Keratinocyte (primary cell): ENCODE results near the gene PVALB. TPM values are rescaled to one million over a fixed set of nuclear protein-coding genes. Genes with fewer than 3 reads are reported as not detected.

ENCODE experiments used
- DNase-seq: peaks from one replicate; pipeline ENCODE4 v3.0.0-alpha.2; 2011; ENCODE audit warnings: low read depth, missing footprints, low spot score
- FAIRE-seq: peaks from 2 replicates; lab custom pipeline; 2011; peaks lifted over from hg19 to GRCh38; lab: Jason Lieb, UNC
- H2AFZ ChIP-seq: 2 replicates; pipeline ENCODE4 v1.6.0; 2012; ENCODE audit warnings: low read length, control low read depth, inconsistent platforms; ENCODE audit not compliant: control insufficient read depth
- H3K27ac ChIP-seq: 2 replicates; pipeline ENCODE4 v1.5.1; 2011; ENCODE audit warnings: low read length; ENCODE audit not compliant: control insufficient read depth, insufficient read depth
- H3K27me3 ChIP-seq: 3 replicates; pipeline ENCODE4 v1.6.0; 2011; ENCODE audit warnings: low read length; ENCODE audit not compliant: control insufficient read depth, insufficient read depth; ENCODE audit errors: extremely low read depth
- H3K36me3 ChIP-seq, 2 experiments: 2 replicates in 1 of 2; 3 replicates in 1 of 2; pipeline ENCODE4 v1.5.1; 2011; ENCODE audit warnings: low read length in 2 of 2, mild to moderate bottlenecking in 1 of 2; ENCODE audit not compliant: control insufficient read depth in 2 of 2, insufficient read depth in 2 of 2; ENCODE audit errors: extremely low read depth in 1 of 2
- H3K4me1 ChIP-seq: 3 replicates; pipeline ENCODE4 v1.5.1; 2011; ENCODE audit warnings: low read length; ENCODE audit not compliant: control insufficient read depth, insufficient read depth; ENCODE audit errors: extremely low read depth
- H3K4me2 ChIP-seq: 3 replicates; pipeline ENCODE4 v1.6.0; 2011; ENCODE audit warnings: low read depth, low read length; ENCODE audit not compliant: control insufficient read depth, insufficient read depth; ENCODE audit errors: extremely low read depth
- H3K4me3 ChIP-seq, 3 experiments: fragments of 200-600 bp in 1 of 3; sonication (generic) in 1 of 3; 2 replicates in 2 of 3; 3 replicates in 1 of 3; pipeline ENCODE4 v1.5.1; 2011 to 2016; ENCODE audit warnings: low read length in 3 of 3, mild to moderate bottlenecking in 3 of 3, control low read depth in 2 of 3, inconsistent platforms in 1 of 3, low read depth in 1 of 3, mixed read lengths in 1 of 3, mixed run types in 1 of 3, moderate library complexity in 1 of 3; ENCODE audit not compliant: control insufficient read depth in 2 of 3, insufficient read depth in 2 of 3; ENCODE audit errors: extremely low read depth in 1 of 3
- H3K79me2 ChIP-seq: 2 replicates; pipeline ENCODE4 v1.6.0; 2012; ENCODE audit warnings: low read length; ENCODE audit not compliant: control insufficient read depth, insufficient read depth
- H3K9ac ChIP-seq: 3 replicates; pipeline ENCODE4 v1.6.0; 2011; ENCODE audit warnings: low read length; ENCODE audit not compliant: control insufficient read depth, insufficient read depth; ENCODE audit errors: extremely low read depth
- H3K9me1 ChIP-seq: 3 replicates; pipeline ENCODE4 v1.6.0; 2011; ENCODE audit warnings: low read length; ENCODE audit not compliant: control insufficient read depth, insufficient read depth; ENCODE audit errors: extremely low read depth
- H3K9me3 ChIP-seq: 2 replicates; pipeline ENCODE4 v1.5.1; 2012; ENCODE audit warnings: low read depth, low read length; ENCODE audit not compliant: control insufficient read depth
- H4K20me1 ChIP-seq: 3 replicates; pipeline ENCODE4 v1.6.0; 2011; ENCODE audit warnings: low read length; ENCODE audit not compliant: control insufficient read depth, insufficient read depth; ENCODE audit errors: extremely low read depth
- EZH2 ChIP-seq: IDR thresholded peaks from one replicate; pipeline ENCODE4 v1.6.1; 2012; ENCODE audit warnings: inconsistent platforms, mild to moderate bottlenecking, low read length, moderate library complexity
- dilution Hi-C: fragments of 300-500 bp; cut with MboI; formaldehyde crosslinking; loops from one replicate; pipeline ENCODE4 v1.7.0; 2020; ENCODE audit warnings: low sequenced_read_pairs; ENCODE audit not compliant: extremely low pct_ligation_motif_present
- polyA plus RNA-seq, 5 experiments: library from polyadenylated mRNA; depleted of rRNA in 3 of 5; stranded (reverse) in 3 of 5; stranded (forward) in 1 of 5; unstranded in 1 of 5; fragments of >200 nt; gene quantifications; 1 replicate in 1 of 5; 2 replicates in 3 of 5; 3 replicates in 1 of 5; pipeline versions ENCODE4 v1.2.1 to v1.2.3, GENCODE V29; 2011 to 2012; ENCODE audit warnings: missing spikeins in 2 of 5, low read depth in 1 of 5, low replicate concordance in 1 of 5
- TF ChIP-seq, protein P1 (sequence below), 3 experiments: IDR thresholded peaks in 1 of 3; conservative IDR thresholded peaks in 1 of 3; optimal IDR thresholded peaks in 1 of 3; 2 replicates in 2 of 3; 3 replicates in 1 of 3; pipeline versions ENCODE3 to v1.5.1; 2011; ENCODE audit warnings: low read length in 3 of 3, mild to moderate bottlenecking in 3 of 3, moderate library complexity in 2 of 3, control low read depth in 1 of 3, inconsistent platforms in 1 of 3; ENCODE audit not compliant: insufficient read depth in 2 of 3; ENCODE audit errors: extremely low read depth in 1 of 3

PVALB gene
- polyA plus RNA-seq, 1 donor (not counting 4 experiments of a cell fraction or from before 2014, with no cell fraction given), result not detected

DNA sequence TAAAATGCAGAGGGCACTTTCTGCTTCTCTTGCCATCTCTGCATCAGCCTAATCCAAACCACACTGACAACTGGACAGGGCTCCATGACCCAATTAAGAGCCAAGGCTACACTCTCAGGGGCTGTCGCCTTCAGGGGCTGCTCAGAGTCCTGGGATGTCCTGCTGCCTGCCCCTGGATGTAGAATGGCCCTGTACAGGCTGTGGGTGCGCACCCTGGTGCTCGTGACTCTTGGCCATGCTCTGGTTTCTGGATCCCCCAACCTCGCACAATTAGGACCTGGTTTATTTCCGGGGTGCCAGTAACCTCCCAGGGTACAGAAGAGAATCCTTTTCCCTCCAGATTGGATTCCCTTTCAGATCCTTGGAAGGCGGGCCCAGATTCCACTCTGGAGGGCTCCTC, 52.2 kb downstream of the PVALB start:
- FAIRE-seq (no peak), DNase-seq (no peak)
- Histone ChIP-seq H3K9me3 (no peaks in the 10 kb centered on the region), H3K9ac (no peak overlapping the region), H3K4me2 (no peak overlapping the region), H3K36me3 (peaks cover 0 to 1% of the 10 kb centered on the region in 2 experiments), H3K4me3 (no peak overlapping the region), H3K4me1 (peaks cover 17% of the 10 kb centered on the region), H2AFZ (no peak overlapping the region), H3K9me1 (peaks cover 2% of the 10 kb centered on the region), H3K27ac (no peak overlapping the region), H3K79me2 (no peaks in the 10 kb centered on the region), H4K20me1 (no peaks in the 10 kb centered on the region), H3K27me3 (no peaks in the 10 kb centered on the region)
- TF ChIP-seq, protein P1, sequence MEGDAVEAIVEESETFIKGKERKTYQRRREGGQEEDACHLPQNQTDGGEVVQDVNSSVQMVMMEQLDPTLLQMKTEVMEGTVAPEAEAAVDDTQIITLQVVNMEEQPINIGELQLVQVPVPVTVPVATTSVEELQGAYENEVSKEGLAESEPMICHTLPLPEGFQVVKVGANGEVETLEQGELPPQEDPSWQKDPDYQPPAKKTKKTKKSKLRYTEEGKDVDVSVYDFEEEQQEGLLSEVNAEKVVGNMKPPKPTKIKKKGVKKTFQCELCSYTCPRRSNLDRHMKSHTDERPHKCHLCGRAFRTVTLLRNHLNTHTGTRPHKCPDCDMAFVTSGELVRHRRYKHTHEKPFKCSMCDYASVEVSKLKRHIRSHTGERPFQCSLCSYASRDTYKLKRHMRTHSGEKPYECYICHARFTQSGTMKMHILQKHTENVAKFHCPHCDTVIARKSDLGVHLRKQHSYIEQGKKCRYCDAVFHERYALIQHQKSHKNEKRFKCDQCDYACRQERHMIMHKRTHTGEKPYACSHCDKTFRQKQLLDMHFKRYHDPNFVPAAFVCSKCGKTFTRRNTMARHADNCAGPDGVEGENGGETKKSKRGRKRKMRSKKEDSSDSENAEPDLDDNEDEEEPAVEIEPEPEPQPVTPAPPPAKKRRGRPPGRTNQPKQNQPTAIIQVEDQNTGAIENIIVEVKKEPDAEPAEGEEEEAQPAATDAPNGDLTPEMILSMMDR (optimal IDR thresholded peaks at IDR 0.05 in 1 of 3, IDR thresholded peaks at IDR 0.05 in 1 of 3, conservative IDR thresholded peaks at IDR 0.05 in 1 of 3; ENCODE audit: extremely low read depth in 1 of 3, insufficient read depth in 2 of 3, low read length in 3 of 3), result no peak
- no peak for TF ChIP-seq EZH2
- dilution Hi-C loops, result no loop called here

DNA sequence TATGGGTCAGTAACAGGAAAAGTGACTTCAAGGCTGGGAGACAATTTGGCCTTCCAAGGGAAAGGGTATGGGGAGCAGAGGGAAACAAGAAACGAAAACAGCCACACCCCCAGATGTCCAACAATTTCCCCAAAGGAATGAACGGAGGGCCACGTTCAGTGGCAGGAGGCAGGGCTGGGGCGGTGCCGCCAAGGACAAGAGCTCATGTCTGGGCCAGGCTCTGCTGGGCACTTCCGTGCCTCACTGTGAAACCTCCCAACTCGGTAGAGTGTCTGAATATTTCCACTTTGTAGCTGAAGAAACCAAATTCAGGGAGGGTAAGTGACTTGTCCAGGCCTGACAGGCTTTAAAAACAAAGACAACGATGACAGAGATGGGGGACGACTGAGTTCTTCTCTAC, 52.8 kb downstream of the PVALB start:
- no peak overlapping the region for H3K27ac ChIP-seq
- peaks cover 2% of the 10 kb centered on the region for H3K9me1 ChIP-seq
- no peak overlapping the region for H2AFZ ChIP-seq
- H4K20me1 ChIP-seq, result no peaks in the 10 kb centered on the region
- peak overlapping the region; percentile 66 for H3K4me2 ChIP-seq
- H3K4me3 ChIP-seq, result peak overlapping the region in 1 of 3 experiments; percentile 39
- no peak for TF ChIP-seq EZH2
- TF ChIP-seq, protein P1 (optimal IDR thresholded peaks at IDR 0.05 in 1 of 3, IDR thresholded peaks at IDR 0.05 in 1 of 3, conservative IDR thresholded peaks at IDR 0.05 in 1 of 3; ENCODE audit: extremely low read depth in 1 of 3, insufficient read depth in 2 of 3, low read length in 3 of 3), result no peak
- no peak for DNase-seq
- peaks cover 17% of the 10 kb centered on the region for H3K4me1 ChIP-seq
- H3K79me2 ChIP-seq, result no peaks in the 10 kb centered on the region
- dilution Hi-C loops, result no loop called here
- no peaks in the 10 kb centered on the region for H3K27me3 ChIP-seq
- H3K9ac ChIP-seq, result no peak overlapping the region
- FAIRE-seq, result peak; percentile 57
- H3K9me3 ChIP-seq, result no peaks in the 10 kb centered on the region
- H3K36me3 ChIP-seq, result peaks cover 0 to 1% of the 10 kb centered on the region in 2 experiments
